ENCODE results near the gene THOP1. TPM values are rescaled to one million over a fixed set of nuclear protein-coding genes. Genes with fewer than 3 reads are reported as not detected.
A peak's percentile ranks its signal among the peaks of the same experiment; 100 is the strongest.

The THOP1 gene
- total and polyA plus RNA-seq, 12 donors: 23.1 to 138 (median 46.2) TPM

- intact Hi-C loops (cut with DNase I): no loop called here
- H3K27me3 ChIP-seq: no peaks in the 10 kb centered on the region
- 4 to 30% (median 7%) methylated on average over 12 to 61 of the region's 62 CpGs for WGBS, 4 donors
- peaks cover 0 to 23% (median 0%) of the 10 kb centered on the region in 3 donors for H3K9me3 ChIP-seq (replicated peaks in 1 of 3)
- peak overlapping the region in 3 of 5 donors; percentile 56 to 87 (median 71) for H3K27ac ChIP-seq
- peak overlapping the region in 3 of 4 donors; percentile 69 to 93 (median 89) for H3K4me3 ChIP-seq
- H3K4me1 ChIP-seq (replicated peaks in 1 of 2): peaks cover 0 to 9% of the 10 kb centered on the region in 2 donors
- no peaks in the 10 kb centered on the region for H3K36me3 ChIP-seq (replicated peaks in 1 of 2)
- no peak for DNase-seq
- TF ChIP-seq POLR2A (IDR thresholded peaks at IDR 0.05): no peak
- TF ChIP-seq CTCF (IDR thresholded peaks at IDR 0.05): no peak
Observed at GRCh38 chr19:2841855-2842574, 56.7 kb downstream of the THOP1 start.

GRCh38 chr19:2845107-2845506 lies 59.8 kb downstream of the THOP1 start:
- no peak for DNase-seq
- H3K36me3 ChIP-seq (replicated peaks in 1 of 2): no peaks in the 10 kb centered on the region
- intact Hi-C loops (cut with DNase I): no loop called here

GRCh38 chr19:2846180-2846894 lies 61.0 kb downstream of the THOP1 start:
- intact Hi-C loops (cut with DNase I): no loop called here
- TF ChIP-seq POLR2A (IDR thresholded peaks at IDR 0.05): no peak
- TF ChIP-seq CTCF (IDR thresholded peaks at IDR 0.05): no peak
- 66 to 81% (median 72%) methylated on average over 13 of the region's 13 CpGs for WGBS, 4 donors

More at GRCh38 chr19:2845107-2845506, 59.8 kb downstream of the THOP1 start:
- H3K9me3 ChIP-seq (replicated peaks in 1 of 3): peaks cover 0 to 5% (median 0%) of the 10 kb centered on the region in 3 donors
- TF ChIP-seq CTCF (IDR thresholded peaks at IDR 0.05) (no peak), POLR2A (IDR thresholded peaks at IDR 0.05) (no peak)
- no peak overlapping the region for H3K4me3 ChIP-seq
- peaks cover 0 to 9% of the 10 kb centered on the region in 2 donors for H3K4me1 ChIP-seq (replicated peaks in 1 of 2)
- H3K27ac ChIP-seq: no peak overlapping the region
- 92 to 98% (median 95%) methylated on average over 2 of the region's 2 CpGs for WGBS, 4 donors
- H3K27me3 ChIP-seq: no peaks in the 10 kb centered on the region

GRCh38 chr19:2847507-2847906 lies 62.2 kb downstream of the THOP1 start:
- peaks cover 0 to 2% of the 10 kb centered on the region in 2 donors for H3K4me1 ChIP-seq (replicated peaks in 1 of 2)
- TF ChIP-seq POLR2A (IDR thresholded peaks at IDR 0.05) (no peak), CTCF (IDR thresholded peaks at IDR 0.05) (no peak)
- H3K27me3 ChIP-seq: no peaks in the 10 kb centered on the region
- peaks cover 0 to 19% of the 10 kb centered on the region in 2 donors for H3K36me3 ChIP-seq (replicated peaks in 1 of 2)
- WGBS, 4 donors: 97 to 100% (median 99%) methylated on average over 3 of the region's 3 CpGs
- no peak for DNase-seq
- H3K9me3 ChIP-seq (replicated peaks in 1 of 3): peaks cover 0 to 23% (median 0%) of the 10 kb centered on the region in 3 donors
- no peak overlapping the region for H3K27ac ChIP-seq
- H3K4me3 ChIP-seq: no peak overlapping the region
- intact Hi-C loops (cut with DNase I): no loop called here

More at GRCh38 chr19:2846180-2846894, 61.0 kb downstream of the THOP1 start:
- no peaks in the 10 kb centered on the region for H3K27me3 ChIP-seq
- peaks cover 0 to 8% of the 10 kb centered on the region in 2 donors for H3K36me3 ChIP-seq (replicated peaks in 1 of 2)
- peaks cover 0 to 12% (median 0%) of the 10 kb centered on the region in 3 donors for H3K9me3 ChIP-seq (replicated peaks in 1 of 3)
- no peak overlapping the region for H3K27ac ChIP-seq
- H3K4me3 ChIP-seq: no peak overlapping the region
- DNase-seq: peak in 4 of 7 donors; percentile 45 to 58 (median 52)
- peaks cover 0 to 9% of the 10 kb centered on the region in 2 donors for H3K4me1 ChIP-seq (replicated peaks in 1 of 2)

Measured in adrenal gland (tissue), 12 donors.